Stimulated activated CD4-positive, alpha-beta T cell treated with anti-CD3 and anti-CD28 coated beads, Interleukin-15, amount 100 ng/mL, for 24 hours (primary cell): ENCODE results near the gene VEGFB.
A peak's percentile ranks its signal among the peaks of the same experiment; 100 is the strongest.

Source experiments
- DNase-seq: peaks from one replicate; pipeline ENCODE4 v3.0.0-alpha.2; 2020

VEGFB gene

GRCh38 chr11:64263021-64263946, 28.9 kb downstream of the VEGFB start:
- no peak for DNase-seq

- DNase-seq: no peak
These were observed 29.5 kb downstream of the VEGFB start for GRCh38 chr11:64263947-64264317.

DNA sequence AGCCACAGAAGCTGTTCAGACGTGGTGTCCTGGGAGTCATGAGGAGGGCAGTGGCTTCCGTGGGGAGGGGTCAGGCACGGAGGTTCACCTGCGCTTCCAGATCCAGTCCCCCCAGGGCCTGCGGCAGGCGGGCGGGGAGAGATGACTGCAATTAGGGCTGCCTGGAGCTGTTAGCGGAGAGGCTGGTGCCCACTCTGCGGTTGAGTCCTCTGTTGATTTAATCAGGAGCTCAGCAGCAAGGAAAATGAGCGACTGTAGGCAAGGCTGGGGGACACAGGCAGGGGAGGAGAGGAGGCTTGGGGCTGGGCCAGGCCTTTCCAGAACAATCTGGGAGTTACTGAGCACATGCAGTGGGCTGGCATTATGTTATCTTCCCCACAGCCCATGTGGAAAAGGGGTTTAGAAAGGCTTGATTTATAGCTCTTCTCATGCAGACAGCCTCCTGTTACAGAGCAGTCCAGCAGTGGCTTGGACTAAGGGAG, 30.0 kb downstream of the VEGFB start:
- DNase-seq: no peak

GRCh38 chr11:64265176-64266160, 31.1 kb downstream of the VEGFB start:
- DNase-seq: no peak

GRCh38 chr11:64266339-64266738, 32.0 kb downstream of the VEGFB start:
- DNase-seq: no peak

- DNase-seq: no peak
These were observed 33.0 kb downstream of the VEGFB start for GRCh38 chr11:64267207-64267945.

DNA sequence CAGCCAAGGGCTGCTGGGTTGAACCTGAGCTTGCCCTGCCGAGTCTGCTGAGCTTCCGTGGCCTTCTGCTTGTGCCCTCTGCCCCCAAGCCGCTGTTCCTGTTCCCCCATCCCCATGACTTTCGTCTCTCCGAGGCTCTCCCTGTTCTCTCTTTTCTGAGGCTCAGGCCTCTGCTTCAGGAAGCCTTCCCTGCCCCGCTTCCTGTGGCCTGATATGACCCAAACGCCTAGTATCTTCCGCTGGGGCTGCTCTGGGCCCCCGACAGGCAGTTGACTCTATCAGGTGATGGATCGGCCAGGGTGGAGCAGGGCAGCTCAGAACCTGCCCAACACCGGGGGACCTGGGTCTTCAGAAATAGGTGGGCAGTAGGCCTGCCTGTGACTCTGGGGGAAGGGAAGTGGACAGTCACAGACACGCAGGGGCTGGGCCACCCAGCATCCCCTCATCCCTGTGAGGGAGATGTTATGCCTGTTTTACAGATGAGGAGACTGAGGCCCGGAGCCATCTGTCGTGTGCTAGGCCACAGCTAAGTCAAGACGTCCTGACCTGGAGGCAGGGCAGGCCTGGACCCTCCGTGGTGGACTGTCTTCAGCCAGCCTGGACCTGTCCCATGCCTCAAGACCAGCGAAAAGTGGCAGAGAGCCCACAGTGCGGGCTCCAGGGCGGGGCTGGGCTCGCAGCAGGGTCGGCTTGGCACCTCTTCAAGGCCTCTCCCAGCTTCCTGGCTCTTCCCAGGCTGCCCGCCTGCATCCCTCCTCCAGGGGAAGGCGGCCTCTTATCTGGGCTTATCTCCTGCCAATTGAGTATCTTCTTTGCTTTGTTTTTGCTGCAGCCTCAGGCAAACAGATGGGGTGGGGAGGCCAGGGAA, 33.9 kb downstream of the VEGFB start:
- no peak for DNase-seq

GRCh38 chr11:64268893-64269539, 34.6 kb downstream of the VEGFB start:
- DNase-seq: peak; percentile 74

GRCh38 chr11:64269540-64270220, 35.3 kb downstream of the VEGFB start:
- peak; percentile 98 for DNase-seq

GRCh38 chr11:64275031-64275800, 40.8 kb downstream of the VEGFB start:
- no peak for DNase-seq

DNA sequence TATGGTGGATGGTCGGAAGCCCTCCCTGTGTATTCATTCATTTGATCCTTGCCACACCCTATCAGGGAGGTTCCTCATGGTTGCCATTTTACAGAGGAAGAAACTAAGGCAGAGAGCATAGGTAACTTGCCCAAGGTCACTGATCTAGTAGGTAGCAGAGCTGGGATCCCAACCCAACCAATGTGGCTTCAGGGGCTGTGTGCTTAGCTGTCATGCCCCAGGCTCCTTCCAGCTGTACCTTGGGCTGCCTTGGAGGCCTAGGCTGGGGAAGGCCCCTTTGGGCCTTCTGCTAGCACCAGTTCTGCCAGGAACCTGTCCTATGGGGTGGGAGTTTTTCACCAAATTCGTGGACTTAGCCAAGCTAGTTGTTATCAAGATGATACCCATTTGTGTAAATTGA, 41.5 kb downstream of the VEGFB start:
- no peak for DNase-seq

DNA sequence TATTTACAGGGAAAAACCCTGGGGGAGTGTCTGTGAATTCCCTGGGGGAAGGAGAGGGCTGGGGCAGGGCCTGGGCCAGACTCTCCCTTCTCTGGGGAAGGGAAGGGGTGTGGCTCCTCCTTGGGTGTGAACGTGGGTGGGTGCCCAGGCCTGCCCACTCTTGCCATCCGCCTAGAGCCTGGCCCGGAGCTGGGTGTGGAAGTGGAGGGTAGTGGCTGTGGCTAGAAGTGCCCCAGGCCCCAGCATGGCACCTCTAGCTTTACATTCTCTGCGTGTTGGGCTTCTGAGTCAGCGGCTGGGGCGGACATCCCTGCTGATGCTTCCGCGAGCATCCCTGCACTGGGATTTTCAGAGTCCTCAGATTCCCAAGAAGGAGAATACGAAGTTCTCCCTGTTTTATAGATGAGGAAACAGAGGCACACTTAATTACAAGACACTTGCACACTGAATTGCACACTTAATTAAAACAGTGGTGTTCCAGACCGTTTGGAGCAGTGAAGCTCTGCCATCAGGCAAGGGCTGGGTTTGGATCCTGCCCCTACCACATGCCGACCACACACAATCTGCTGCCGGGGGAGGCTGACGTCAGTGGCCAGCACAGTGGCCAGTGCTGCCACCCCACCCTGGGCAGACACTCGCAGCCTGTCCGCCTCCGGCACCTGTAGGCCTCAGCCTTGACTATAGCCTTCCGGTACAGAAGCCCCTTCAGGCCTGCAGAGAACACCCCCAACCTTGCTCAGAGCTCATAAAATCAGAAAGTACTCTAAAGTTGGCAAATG, 42.5 kb downstream of the VEGFB start:
- DNase-seq: no peak

- no peak for DNase-seq
These were observed 44.3 kb downstream of the VEGFB start for GRCh38 chr11:64278576-64279190.

DNA sequence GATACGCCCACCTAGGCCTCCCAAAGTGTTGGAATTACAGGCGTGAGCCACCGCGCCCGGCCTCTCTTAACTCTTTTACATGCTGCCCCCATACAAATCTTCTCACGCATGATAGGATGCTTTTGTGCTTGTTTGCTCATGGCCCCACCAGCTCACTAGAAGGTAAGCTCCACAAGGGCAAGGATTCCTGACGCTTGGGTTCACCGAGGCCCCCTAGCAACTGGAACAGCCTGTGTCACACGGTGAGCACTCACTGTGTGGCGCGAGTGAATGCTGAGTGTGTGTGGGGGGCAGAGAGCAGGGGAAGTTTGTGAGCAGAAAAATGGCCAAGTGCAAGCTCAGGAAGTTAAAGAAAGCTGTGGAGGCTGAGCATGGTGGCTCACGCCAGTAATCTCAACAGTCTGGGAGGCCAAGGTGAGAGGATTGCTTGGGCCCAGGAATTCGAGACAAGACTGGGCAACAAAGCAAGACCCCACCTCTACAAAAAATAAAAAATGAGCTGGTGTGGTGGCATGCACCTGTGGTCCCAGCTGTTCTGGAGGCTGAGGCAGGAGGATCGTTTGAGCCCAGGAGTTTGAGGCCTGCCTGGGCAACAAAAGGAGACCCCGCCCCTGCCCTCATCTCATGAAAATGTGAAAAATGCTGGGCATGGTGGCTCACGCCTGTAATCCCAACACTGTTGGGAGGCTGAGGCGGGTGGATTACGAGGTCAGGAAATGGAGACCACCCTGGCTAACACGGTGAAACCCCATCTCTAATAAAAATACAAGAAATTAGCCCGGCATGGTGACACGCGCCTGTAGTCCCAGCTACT, 47.8 kb downstream of the VEGFB start:
- DNase-seq: no peak

DNA sequence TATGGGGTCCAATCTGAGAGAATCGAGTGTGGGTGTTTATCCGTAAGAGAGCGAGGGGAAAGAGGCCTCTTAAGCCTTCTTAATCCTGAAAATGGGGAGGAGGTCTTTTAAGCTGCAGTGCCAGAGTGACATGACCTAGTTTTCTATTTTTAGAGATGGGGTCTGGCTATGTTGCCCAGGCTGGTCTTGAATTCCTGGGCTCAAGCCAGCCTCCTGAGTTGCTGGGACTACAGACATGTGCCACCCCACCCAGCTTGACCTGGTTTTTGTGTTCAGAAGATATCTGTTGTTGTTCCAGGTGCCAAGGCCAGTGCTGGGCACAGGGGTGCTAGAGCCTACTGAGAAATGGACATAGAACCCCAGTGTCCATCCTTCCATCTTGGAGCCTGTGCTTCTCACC, 48.7 kb downstream of the VEGFB start:
- no peak for DNase-seq

DNA sequence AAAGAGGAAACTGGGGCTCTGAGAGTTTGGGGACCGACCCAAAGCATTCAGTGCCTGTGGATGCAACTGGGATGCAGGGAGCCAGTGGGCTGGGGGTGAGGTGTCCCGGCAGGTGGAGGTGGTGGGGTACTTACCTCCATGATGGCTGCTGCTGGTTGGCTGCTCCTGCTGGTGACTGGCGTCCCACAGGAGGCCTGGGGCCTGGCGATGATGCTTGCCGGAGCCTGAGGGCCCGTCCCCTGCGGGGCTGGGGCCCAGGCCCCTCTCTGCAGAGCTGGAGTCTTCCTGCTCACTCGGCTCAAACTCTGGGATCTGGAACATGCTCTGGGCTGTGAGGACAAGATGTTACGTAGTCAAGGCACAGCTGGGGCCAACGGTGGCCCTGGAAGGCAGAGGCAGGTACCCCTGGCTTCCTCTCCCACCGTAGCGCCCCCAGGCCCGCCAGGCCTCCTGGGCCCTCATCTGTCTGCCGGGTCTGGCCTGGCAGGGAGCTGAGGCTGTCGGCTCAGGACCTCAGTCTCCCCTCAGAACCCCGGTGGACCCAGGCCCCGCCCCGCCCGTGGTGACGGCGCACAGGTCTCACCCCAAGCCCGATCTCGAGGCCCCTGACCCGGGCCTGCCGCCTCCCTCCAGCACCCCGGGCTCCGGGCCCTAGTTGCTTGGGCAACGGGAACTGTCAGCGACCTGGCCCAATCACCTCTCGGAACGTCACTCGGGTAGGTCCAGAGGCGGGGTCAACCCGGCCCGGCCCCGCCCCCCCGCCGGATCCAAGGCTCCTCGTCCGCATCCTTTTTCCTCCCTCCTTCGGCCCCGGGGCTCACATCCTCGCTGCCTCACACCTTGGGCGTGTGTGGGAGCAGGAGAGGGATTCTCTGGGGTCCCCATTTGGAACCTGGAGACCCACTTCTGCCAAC, 49.9 kb downstream of the VEGFB start, which contains the start of gene BAD:
Gene BAD, minus strand, starts transcription at position 618 of the 914 bp plus-strand sequence. Its CDS starts 297 bp downstream, at position 321.
- peak; percentile 96 for DNase-seq
